ENCODE measurements around the gene PRDM16.

The PRDM16 gene

GRCh38 chr1:3130268-3130667 lies 61.3 kb downstream of the PRDM16 start:
- TF ChIP-seq CTCF (conservative IDR thresholded peaks at IDR 0.05; ENCODE audit: low read depth, low read length), result no peak
- H3K4me3 ChIP-seq (ENCODE audit: low read depth, low read length), result no peak overlapping the region
- DNase-seq (ENCODE audit: low read depth), result no peak

GRCh38 chr1:3132660-3133059 lies 63.7 kb downstream of the PRDM16 start:
- no peak for DNase-seq (ENCODE audit: low read depth)
- H3K4me3 ChIP-seq (ENCODE audit: low read depth, low read length), result no peak overlapping the region
- no peak for TF ChIP-seq CTCF (conservative IDR thresholded peaks at IDR 0.05; ENCODE audit: low read depth, low read length)

- no peak for DNase-seq (ENCODE audit: low read depth)
- TF ChIP-seq CTCF (conservative IDR thresholded peaks at IDR 0.05; ENCODE audit: low read depth, low read length), result no peak
- no peak overlapping the region for H3K4me3 ChIP-seq (ENCODE audit: low read depth, low read length)
Observed at GRCh38 chr1:3133686-3134085, 64.7 kb downstream of the PRDM16 start.

GRCh38 chr1:3134381-3135072 lies 65.5 kb downstream of the PRDM16 start:
- TF ChIP-seq CTCF (conservative IDR thresholded peaks at IDR 0.05; ENCODE audit: low read depth, low read length), result no peak

GRCh38 chr1:3135073-3135702 lies 66.2 kb downstream of the PRDM16 start:
- no peak for TF ChIP-seq CTCF (conservative IDR thresholded peaks at IDR 0.05; ENCODE audit: low read depth, low read length)
- DNase-seq (ENCODE audit: low read depth), result no peak
- H3K4me3 ChIP-seq (ENCODE audit: low read depth, low read length), result no peak overlapping the region

More at GRCh38 chr1:3134381-3135072, 65.5 kb downstream of the PRDM16 start:
- no peak for DNase-seq (ENCODE audit: low read depth)
- H3K4me3 ChIP-seq (ENCODE audit: low read depth, low read length), result no peak overlapping the region

- DNase-seq (ENCODE audit: low read depth), result no peak
Observed at GRCh38 chr1:3135744-3136455, 66.9 kb downstream of the PRDM16 start.

More at GRCh38 chr1:3135744-3136455, 66.9 kb downstream of the PRDM16 start:
- no peak for TF ChIP-seq CTCF (conservative IDR thresholded peaks at IDR 0.05; ENCODE audit: low read depth, low read length)
- no peak overlapping the region for H3K4me3 ChIP-seq (ENCODE audit: low read depth, low read length)

Measured in choroid plexus epithelial cell (primary cell).